ENCODE results near the gene FYN. TPM values are rescaled to one million over a fixed set of nuclear protein-coding genes. Genes with fewer than 3 reads are reported as not detected.

The FYN gene
- total and polyA plus RNA-seq, 2 of the 8 experiments (the other 6 are each of a cell fraction or from before 2014, with no cell fraction given) = 46.8 to 97.2 TPM

- WGBS, 2 experiments (ENCODE audit: extremely low coverage in 1 of 2, insufficient coverage in 1 of 2, insufficient read length in 1 of 2, insufficient replicate concordance in 2 of 2, low coverage in 1 of 2, low lambda C conversion rate in 2 of 2, missing lambda C conversion rate in 1 of 2) = 70 to 100% methylated on average over 1 to 6 of the region's 7 CpGs
- Histone ChIP-seq H3K56ac (replicated peaks; ENCODE audit: insufficient read length, low read depth, low read length) (no peak overlapping the region), H2AFZ (ENCODE audit: low read length) (no peak overlapping the region), H2BK5ac (ENCODE audit: low read depth, low read length) (no peak overlapping the region), H3K4me2 (ENCODE audit: insufficient read depth in 1 of 2, low read depth in 2 of 2, low read length in 2 of 2) (no peak overlapping the region), H3K4ac (replicated peaks; ENCODE audit: insufficient read length, low read depth, low read length) (no peak overlapping the region), H3K4me1 (replicated peaks in 1 of 4; ENCODE audit: control insufficient read depth in 3 of 4, insufficient read depth in 4 of 4, low read length in 3 of 4) (peaks cover 0 to 12% (median 6%) of the 10 kb centered on the region in 4 experiments; a peak in 4 of 7 replicates), H4K91ac (replicated peaks; ENCODE audit: insufficient read length, low read length) (peak overlapping the region; percentile 30), H3K27ac (ENCODE audit: low read depth, low read length) (no peak overlapping the region), H2BK15ac (ENCODE audit: low read length) (no peak overlapping the region), H3K27me3 (replicated peaks in 1 of 4; ENCODE audit: control insufficient read depth in 3 of 4, extremely low read depth in 1 of 4, insufficient read depth in 3 of 4, low read length in 3 of 4) (no peaks in the 10 kb centered on the region), H2BK20ac (ENCODE audit: low read length) (no peak overlapping the region), H2BK120ac (replicated peaks; ENCODE audit: low read depth, low read length) (no peak overlapping the region), H3K79me2 (ENCODE audit: control insufficient read depth in 1 of 2, insufficient read depth in 2 of 2, low read length in 2 of 2) (no peaks in the 10 kb centered on the region; a peak in 1 of 4 replicates), H3K23ac (ENCODE audit: insufficient read length) (no peak overlapping the region), H3K9me3 (ENCODE audit: insufficient read depth in 2 of 2, low read depth in 1 of 2, low read length in 1 of 2) (no peaks in the 10 kb centered on the region), H4K5ac (ENCODE audit: insufficient read length, low read depth, low read length) (no peak overlapping the region), H3K18ac (ENCODE audit: extremely low read depth, low read length) (no peak overlapping the region), H3K9ac (replicated peaks in 1 of 4; ENCODE audit: extremely low read depth in 1 of 4, low read depth in 3 of 4, low read length in 3 of 4) (no peak overlapping the region), H3K4me3 (ENCODE audit: extremely low read depth in 1 of 4, insufficient read depth in 2 of 4, low read depth in 3 of 4, low read length in 4 of 4) (no peak overlapping the region), H3K14ac (ENCODE audit: insufficient read length) (no peak overlapping the region), H2BK12ac (ENCODE audit: low read depth, low read length) (no peak overlapping the region), H3K23me2 (ENCODE audit: low read depth, low read length) (no peaks in the 10 kb centered on the region), H3K36me3 (ENCODE audit: control insufficient read depth in 2 of 4, insufficient read depth in 4 of 4, low read length in 3 of 4) (no peaks in the 10 kb centered on the region), H4K20me1 (replicated peaks in 1 of 2; ENCODE audit: control insufficient read depth in 1 of 2, insufficient read depth in 2 of 2, low read length in 2 of 2) (no peaks in the 10 kb centered on the region), H3K79me1 (ENCODE audit: low read depth, low read length) (peaks cover 2% of the 10 kb centered on the region; the same call in 1 of the 2 replicates), H4K8ac (ENCODE audit: extremely low read depth, insufficient read depth, low read length) (no peak overlapping the region; the same call in 1 of the 2 replicates), H2AK5ac (ENCODE audit: low read depth, low read length) (0 out of 2 replicates have a peak overlapping the region, but pooled peaks have one; percentile 44)
- POLR2A ChIA-PET (ENCODE audit: partially characterized antibody) = interaction anchor here (1.1 to 1.2 kb wide), 3 partner anchors 11 to 65 kb away, joined by 3 to 4 read pairs (median 3); no protein-coding TSS in a partner anchor
- CTCF ChIA-PET (ENCODE audit: partially characterized antibody) = interaction anchor here (0.8 to 2.8 kb wide), 6 partner anchors 9 to 269 kb away, joined by 3 to 12 read pairs (median 3); no protein-coding TSS in a partner anchor
- no peak for DNase-seq (ENCODE audit: low read depth in 1 of 2, low spot score in 2 of 2)
- no peak for FAIRE-seq
- TF ChIP-seq GABPA (IDR thresholded peaks at IDR 0.05; ENCODE audit: borderline replicate concordance, insufficient read depth, low read length) = no peak
- TF ChIP-seq SIN3A (conservative IDR thresholded peaks at IDR 0.05 in 1 of 2, IDR thresholded peaks at IDR 0.05 in 1 of 2; ENCODE audit: low read depth in 1 of 2, low read length in 2 of 2) = no peak
- no peak for TF ChIP-seq ATF2 (IDR thresholded peaks at IDR 0.05; ENCODE audit: low read length)
- no peak for TF ChIP-seq BRCA1 (IDR thresholded peaks at IDR 0.05; ENCODE audit: low read depth, low read length)
- TF ChIP-seq SIRT6 (IDR thresholded peaks at IDR 0.05; ENCODE audit: low read length) = no peak
- TF ChIP-seq SAP30 (IDR thresholded peaks at IDR 0.05; ENCODE audit: insufficient read depth, insufficient replicate concordance, low read length) = no peak
- TF ChIP-seq CBX5 (IDR thresholded peaks at IDR 0.05; ENCODE audit: low read depth, low read length) = no peak
- TF ChIP-seq GTF2F1 (IDR thresholded peaks at IDR 0.05; ENCODE audit: borderline replicate concordance, low read depth, low read length) = no peak
- no peak for TF ChIP-seq EGR1 (IDR thresholded peaks at IDR 0.05; ENCODE audit: borderline replicate concordance, low read depth, low read length)
- TF ChIP-seq SUZ12 (IDR thresholded peaks at IDR 0.05; ENCODE audit: low read length) = no peak
Observed at GRCh38 chr6:111773501-111774345, 99.5 kb downstream of the FYN start.
